Fibroblast of villous mesenchyme (primary cell): ENCODE results near the gene PBX1. TPM values are rescaled to one million over a fixed set of nuclear protein-coding genes. Genes with fewer than 3 reads are reported as not detected.

Source experiments
- DNase-seq: peaks from one replicate; pipeline ENCODE4 v3.0.0-alpha.2; 2010; ENCODE audit warnings: low read depth
- H3K4me3 ChIP-seq: 2 replicates; pipeline ENCODE4 v1.5.1; 2011; ENCODE audit warnings: low read depth, mild to moderate bottlenecking, low read length
- total RNA-seq: library from RNA; depleted of rRNA; stranded (reverse); fragments of >200 nt; gene quantifications from 2 replicates; pipeline ENCODE4 v1.2.3, GENCODE V29; 2012
- TF ChIP-seq, protein P1 (sequence below): IDR thresholded peaks from 2 replicates; pipeline ENCODE4 v1.5.1; 2012; ENCODE audit warnings: low read depth, mild to moderate bottlenecking, low read length; ENCODE audit not compliant: insufficient read depth

PBX1 gene
- total RNA-seq, 1 donor, result 67.4 TPM

- no peak overlapping the region for H3K4me3 ChIP-seq
- TF ChIP-seq, protein P1, sequence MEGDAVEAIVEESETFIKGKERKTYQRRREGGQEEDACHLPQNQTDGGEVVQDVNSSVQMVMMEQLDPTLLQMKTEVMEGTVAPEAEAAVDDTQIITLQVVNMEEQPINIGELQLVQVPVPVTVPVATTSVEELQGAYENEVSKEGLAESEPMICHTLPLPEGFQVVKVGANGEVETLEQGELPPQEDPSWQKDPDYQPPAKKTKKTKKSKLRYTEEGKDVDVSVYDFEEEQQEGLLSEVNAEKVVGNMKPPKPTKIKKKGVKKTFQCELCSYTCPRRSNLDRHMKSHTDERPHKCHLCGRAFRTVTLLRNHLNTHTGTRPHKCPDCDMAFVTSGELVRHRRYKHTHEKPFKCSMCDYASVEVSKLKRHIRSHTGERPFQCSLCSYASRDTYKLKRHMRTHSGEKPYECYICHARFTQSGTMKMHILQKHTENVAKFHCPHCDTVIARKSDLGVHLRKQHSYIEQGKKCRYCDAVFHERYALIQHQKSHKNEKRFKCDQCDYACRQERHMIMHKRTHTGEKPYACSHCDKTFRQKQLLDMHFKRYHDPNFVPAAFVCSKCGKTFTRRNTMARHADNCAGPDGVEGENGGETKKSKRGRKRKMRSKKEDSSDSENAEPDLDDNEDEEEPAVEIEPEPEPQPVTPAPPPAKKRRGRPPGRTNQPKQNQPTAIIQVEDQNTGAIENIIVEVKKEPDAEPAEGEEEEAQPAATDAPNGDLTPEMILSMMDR, result no peak
- DNase-seq, result no peak
These were observed 160.9 kb downstream of the PBX1 start for GRCh38 chr1:164719676-164720439.

- DNase-seq, result peak; percentile 75
- TF ChIP-seq, protein P1, result no peak
- H3K4me3 ChIP-seq, result no peak overlapping the region
These were observed 161.7 kb downstream of the PBX1 start for GRCh38 chr1:164720440-164721227.

GRCh38 chr1:164721228-164721496 lies 162.2 kb downstream of the PBX1 start:
- no peak for DNase-seq
- H3K4me3 ChIP-seq, result no peak overlapping the region
- TF ChIP-seq, protein P1, result no peak

GRCh38 chr1:164723296-164723798 lies 164.4 kb downstream of the PBX1 start:
- no peak for DNase-seq
- TF ChIP-seq, protein P1, result no peak
- no peak overlapping the region for H3K4me3 ChIP-seq

GRCh38 chr1:164725401-164725800 lies 166.4 kb downstream of the PBX1 start:
- no peak overlapping the region for H3K4me3 ChIP-seq
- DNase-seq, result no peak
- TF ChIP-seq, protein P1, result no peak

GRCh38 chr1:164726235-164726634 lies 167.3 kb downstream of the PBX1 start:
- DNase-seq, result peak; percentile 91
- H3K4me3 ChIP-seq, result no peak overlapping the region
- TF ChIP-seq, protein P1, result no peak

DNA sequence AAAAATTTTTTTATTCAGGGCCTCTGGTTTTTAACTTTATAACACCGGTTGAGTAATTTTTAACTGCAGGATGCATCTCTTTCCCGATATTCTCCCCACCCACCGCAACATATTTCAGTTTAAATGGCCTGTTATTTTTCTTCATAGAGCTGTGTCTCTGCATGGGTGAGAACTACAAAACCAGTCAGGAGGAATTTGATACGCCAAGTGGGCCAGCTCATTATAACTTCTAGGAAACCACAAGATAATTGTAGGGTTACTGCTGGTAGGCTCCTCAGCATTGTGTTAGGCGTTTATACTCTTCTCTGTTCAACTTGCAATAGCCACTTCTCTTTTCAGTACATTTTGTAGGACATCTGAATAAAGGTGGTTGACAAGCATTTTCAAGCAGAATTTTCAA lies 169.7 kb downstream of the PBX1 start:
- peak; percentile 31 for DNase-seq
- TF ChIP-seq, protein P1, result no peak
- H3K4me3 ChIP-seq, result no peak overlapping the region
